Placental pericyte (primary cell): ENCODE results near the gene USP17L12. TPM values are rescaled to one million over a fixed set of nuclear protein-coding genes. Genes with fewer than 3 reads are reported as not detected.

Source experiments
- total RNA-seq: library from RNA; depleted of rRNA; stranded (reverse); fragments of >200 nt; gene quantifications from 2 replicates; pipeline ENCODE4 v1.2.3, GENCODE V29; 2012

The USP17L12 gene, protein sequence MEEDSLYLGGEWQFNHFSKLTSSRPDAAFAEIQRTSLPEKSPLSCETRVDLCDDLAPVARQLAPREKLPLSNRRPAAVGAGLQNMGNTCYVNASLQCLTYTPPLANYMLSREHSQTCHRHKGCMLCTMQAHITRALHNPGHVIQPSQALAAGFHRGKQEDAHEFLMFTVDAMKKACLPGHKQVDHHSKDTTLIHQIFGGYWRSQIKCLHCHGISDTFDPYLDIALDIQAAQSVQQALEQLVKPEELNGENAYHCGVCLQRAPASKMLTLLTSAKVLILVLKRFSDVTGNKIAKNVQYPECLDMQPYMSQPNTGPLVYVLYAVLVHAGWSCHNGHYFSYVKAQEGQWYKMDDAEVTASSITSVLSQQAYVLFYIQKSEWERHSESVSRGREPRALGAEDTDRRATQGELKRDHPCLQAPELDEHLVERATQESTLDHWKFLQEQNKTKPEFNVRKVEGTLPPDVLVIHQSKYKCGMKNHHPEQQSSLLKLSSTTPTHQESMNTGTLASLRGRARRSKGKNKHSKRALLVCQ
- not detected in 2 replicates for total RNA-seq

DNA sequence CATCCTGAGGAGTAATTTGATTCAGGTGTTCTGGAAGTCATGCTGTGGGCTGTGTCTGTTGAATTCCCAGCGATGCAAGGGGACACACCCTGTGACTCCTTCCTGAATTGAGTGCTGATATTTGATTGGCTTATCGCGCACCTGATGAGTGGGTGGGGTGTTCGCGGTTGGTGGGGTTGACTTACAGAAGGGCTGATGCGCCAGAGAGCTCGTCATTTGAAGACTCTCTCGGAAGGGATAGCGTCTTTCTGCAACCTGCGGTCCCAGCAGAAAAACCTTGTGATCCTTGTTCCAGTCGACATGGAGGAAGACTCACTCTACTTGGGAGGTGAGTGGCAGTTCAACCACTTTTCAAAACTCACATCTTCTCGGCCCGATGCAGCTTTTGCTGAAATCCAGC lies at the start of gene USP17L12:
TSS of gene USP17L12 (plus strand) at position 301 of the 400 bp plus-strand sequence. CDS start at position 301, 0 bp downstream.

DNA sequence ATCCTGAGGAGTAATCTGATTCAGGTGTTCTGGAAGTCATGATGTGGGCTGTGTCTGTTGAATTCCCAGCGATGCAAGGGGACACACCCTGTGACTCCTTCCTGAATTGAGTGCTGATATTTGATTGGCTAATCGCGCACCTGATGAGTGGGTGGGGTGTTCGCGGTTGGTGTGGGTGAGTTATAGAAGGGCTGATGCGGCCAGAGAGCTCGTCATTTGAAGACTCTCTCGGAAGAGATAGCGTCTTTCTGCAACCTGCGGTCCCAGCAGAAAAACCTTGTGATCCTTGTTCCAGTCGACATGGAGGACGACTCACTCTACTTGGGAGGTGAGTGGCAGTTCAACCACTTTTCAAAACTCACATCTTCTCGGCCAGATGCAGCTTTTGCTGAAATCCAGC lies 9.6 kb upstream of the USP17L12 start, which contains the start of gene USP17L10:
TSS of gene USP17L10 (plus strand) at position 301 of the 400 bp plus-strand sequence. CDS start at position 301, 0 bp downstream.

DNA sequence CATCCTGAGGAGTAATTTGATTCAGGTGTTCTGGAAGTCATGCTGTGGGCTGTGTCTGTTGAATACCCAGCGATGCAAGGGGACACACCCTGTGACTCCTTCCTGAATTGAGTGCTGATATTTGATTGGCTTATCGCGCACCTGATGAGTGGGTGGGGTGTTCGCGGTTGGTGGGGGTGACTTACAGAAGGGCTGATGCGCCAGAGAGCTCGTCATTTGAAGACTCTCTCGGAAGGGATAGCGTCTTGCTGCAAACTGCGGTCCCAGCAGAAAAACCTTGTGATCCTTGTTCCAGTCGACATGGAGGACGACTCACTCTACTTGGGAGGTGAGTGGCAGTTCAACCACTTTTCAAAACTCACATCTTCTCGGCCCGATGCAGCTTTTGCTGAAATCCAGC lies 4.8 kb upstream of the USP17L12 start, which contains the start of gene USP17L11:
TSS of gene USP17L11 (plus strand) at position 301 of the 400 bp plus-strand sequence. CDS start at position 301, 0 bp downstream.

DNA sequence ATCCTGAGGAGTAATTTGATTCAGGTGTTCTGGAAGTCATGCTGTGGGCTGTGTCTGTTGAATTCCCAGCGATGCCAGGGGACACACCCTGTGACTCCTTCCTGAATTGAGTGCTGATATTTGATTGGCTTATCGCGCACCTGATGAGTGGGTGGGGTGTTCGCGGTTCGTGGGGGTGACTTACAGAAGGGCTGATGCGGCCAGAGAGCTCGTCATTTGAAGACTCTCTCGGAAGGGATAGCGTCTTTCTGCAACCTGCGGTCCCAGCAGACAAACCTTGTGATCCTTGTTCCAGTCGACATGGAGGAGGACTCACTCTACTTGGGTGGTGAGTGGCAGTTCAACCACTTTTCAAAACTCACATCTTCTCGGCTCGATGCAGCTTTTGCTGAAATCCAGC lies 4.6 kb downstream of the USP17L12 start, which contains the start of gene USP17L13:
TSS of gene USP17L13 (plus strand) at position 301 of the 400 bp plus-strand sequence. CDS start at position 301, 0 bp downstream.

DNA sequence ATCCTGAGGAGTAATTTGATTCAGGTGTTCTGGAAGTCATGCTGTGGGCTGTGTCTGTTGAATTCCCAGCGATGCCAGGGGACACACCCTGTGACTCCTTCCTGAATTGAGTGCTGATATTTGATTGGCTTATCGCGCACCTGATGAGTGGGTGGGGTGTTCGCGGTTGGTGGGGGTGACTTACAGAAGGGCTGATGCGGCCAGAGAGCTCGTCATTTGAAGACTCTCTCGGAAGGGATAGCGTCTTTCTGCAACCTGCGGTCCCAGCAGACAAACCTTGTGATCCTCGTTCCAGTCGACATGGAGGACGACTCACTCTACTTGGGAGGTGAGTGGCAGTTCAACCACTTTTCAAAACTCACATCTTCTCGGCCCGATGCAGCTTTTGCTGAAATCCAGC lies 14.1 kb downstream of the USP17L12 start, which contains the start of gene USP17L15:
TSS of gene USP17L15 (plus strand) at position 301 of the 400 bp plus-strand sequence. CDS start at position 301, 0 bp downstream.

DNA sequence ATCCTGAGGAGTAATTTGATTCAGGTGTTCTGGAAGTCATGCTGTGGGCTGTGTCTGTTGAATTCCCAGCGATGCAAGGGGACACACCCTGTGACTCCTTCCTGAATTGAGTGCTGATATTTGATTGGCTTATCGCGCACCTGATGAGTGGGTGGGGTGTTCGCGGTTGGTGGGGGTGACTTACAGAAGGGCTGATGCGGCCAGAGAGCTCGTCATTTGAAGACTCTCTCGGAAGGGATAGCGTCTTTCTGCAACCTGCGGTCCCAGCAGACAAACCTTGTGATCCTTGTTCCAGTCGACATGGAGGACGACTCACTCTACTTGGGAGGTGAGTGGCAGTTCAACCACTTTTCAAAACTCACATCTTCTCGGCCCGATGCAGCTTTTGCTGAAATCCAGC lies 23.6 kb downstream of the USP17L12 start, which contains the start of gene USP17L17:
TSS of gene USP17L17 (plus strand) at position 301 of the 400 bp plus-strand sequence. CDS start at position 301, 0 bp downstream.

DNA sequence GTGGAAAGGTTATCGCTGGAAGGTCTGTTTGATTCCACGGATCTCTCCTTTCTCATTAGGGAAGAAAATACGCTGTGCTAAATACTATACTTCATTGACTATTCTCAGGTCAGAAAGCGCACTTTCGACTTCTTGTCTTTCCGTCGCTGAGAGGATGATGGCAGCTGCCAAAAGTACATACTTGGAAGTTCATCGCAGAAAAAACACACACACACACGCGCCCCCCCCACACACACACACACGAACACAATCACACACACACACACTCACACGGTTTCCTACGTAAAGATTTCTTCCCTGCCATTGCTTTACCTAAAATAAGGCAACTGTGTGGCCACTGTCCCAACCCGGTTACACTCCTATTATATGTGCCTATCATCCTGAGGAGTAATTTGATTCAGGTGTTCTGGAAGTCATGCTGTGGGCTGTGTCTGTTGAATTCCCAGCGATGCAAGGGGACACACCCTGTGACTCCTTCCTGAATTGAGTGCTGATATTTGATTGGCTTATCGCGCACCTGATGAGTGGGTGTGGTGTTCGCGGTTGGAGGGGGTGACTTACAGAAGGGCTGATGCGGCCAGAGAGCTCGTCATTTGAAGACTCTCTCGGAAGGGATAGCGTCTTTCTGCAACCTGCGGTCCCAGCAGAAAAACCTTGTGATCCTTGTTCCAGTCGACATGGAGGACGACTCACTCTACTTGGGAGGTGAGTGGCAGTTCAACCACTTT lies 28.2 kb downstream of the USP17L12 start, which contains the start of gene USP17L18:
TSS of gene USP17L18 (plus strand) at position 678 of the 728 bp plus-strand sequence. CDS start at position 678, 0 bp downstream.

DNA sequence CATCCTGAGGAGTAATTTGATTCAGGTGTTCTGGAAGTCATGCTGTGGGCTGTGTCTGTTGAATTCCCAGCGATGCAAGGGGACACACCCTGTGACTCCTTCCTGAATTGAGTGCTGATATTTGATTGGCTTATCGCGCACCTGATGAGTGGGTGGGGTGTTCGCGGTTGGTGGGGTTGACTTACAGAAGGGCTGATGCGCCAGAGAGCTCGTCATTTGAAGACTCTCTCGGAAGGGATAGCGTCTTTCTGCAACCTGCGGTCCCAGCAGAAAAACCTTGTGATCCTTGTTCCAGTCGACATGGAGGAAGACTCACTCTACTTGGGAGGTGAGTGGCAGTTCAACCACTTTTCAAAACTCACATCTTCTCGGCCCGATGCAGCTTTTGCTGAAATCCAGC lies 33.1 kb downstream of the USP17L12 start, which contains the start of gene USP17L19:
TSS of gene USP17L19 (plus strand) at position 301 of the 400 bp plus-strand sequence. CDS start at position 301, 0 bp downstream.

DNA sequence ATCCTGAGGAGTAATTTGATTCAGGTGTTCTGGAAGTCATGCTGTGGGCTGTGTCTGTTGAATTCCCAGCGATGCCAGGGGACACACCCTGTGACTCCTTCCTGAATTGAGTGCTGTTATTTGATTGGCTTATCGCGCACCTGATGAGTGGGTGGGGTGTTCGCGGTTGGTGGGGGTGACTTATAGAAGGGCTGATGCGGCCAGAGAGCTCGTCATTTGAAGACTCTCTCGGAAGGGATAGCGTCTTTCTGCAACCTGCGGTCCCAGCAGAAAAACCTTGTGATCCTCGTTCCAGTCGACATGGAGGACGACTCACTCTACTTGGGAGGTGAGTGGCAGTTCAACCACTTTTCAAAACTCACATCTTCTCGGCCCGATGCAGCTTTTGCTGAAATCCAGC lies 37.9 kb downstream of the USP17L12 start, which contains the start of gene USP17L20:
TSS of gene USP17L20 (plus strand) at position 301 of the 400 bp plus-strand sequence. CDS start at position 301, 0 bp downstream.

DNA sequence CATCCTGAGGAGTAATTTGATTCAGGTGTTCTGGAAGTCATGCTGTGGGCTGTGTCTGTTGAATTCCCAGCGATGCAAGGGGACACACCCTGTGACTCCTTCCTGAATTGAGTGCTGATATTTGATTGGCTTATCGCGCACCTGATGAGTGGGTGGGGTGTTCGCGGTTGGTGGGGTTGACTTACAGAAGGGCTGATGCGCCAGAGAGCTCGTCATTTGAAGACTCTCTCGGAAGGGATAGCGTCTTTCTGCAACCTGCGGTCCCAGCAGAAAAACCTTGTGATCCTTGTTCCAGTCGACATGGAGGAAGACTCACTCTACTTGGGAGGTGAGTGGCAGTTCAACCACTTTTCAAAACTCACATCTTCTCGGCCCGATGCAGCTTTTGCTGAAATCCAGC lies 42.6 kb downstream of the USP17L12 start, which contains the start of gene USP17L21:
TSS of gene USP17L21 (plus strand) at position 301 of the 400 bp plus-strand sequence. CDS start at position 301, 0 bp downstream.

DNA sequence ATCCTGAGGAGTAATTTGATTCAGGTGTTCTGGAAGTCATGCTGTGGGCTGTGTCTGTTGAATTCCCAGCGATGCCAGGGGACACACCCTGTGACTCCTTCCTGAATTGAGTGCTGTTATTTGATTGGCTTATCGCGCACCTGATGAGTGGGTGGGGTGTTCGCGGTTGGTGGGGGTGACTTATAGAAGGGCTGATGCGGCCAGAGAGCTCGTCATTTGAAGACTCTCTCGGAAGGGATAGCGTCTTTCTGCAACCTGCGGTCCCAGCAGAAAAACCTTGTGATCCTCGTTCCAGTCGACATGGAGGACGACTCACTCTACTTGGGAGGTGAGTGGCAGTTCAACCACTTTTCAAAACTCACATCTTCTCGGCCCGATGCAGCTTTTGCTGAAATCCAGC lies 47.4 kb downstream of the USP17L12 start, which contains the start of gene USP17L22:
TSS of gene USP17L22 (plus strand) at position 301 of the 400 bp plus-strand sequence. CDS start at position 301, 0 bp downstream.

Other genes with a start within 250 kb of the USP17L12 start
- gene FAM90A26, start 49.7 kb upstream of the USP17L12 start, total RNA-seq = not detected in 2 replicates
- gene USP17L10, start 9.5 kb upstream of the USP17L12 start, total RNA-seq = not detected in 2 replicates
- gene USP17L11, start 4.7 kb upstream of the USP17L12 start, total RNA-seq = not detected in 2 replicates
- not detected in 2 replicates for gene USP17L13, start 4.7 kb downstream of the USP17L12 start, total RNA-seq
- not detected in 2 replicates for gene USP17L15, start 14.2 kb downstream of the USP17L12 start, total RNA-seq
- gene USP17L17, start 23.7 kb downstream of the USP17L12 start, total RNA-seq = not detected in 2 replicates
- not detected in 2 replicates for gene USP17L18, start 28.5 kb downstream of the USP17L12 start, total RNA-seq
- gene USP17L19, start 33.2 kb downstream of the USP17L12 start, total RNA-seq = not detected in 2 replicates
- gene USP17L20, start 38.0 kb downstream of the USP17L12 start, total RNA-seq = not detected in 2 replicates
- gene USP17L21, start 42.7 kb downstream of the USP17L12 start, total RNA-seq = not detected in 2 replicates
- gene USP17L22, start 47.5 kb downstream of the USP17L12 start, total RNA-seq = not detected in 2 replicates
- gene USP17L24, start 105.0 kb downstream of the USP17L12 start, total RNA-seq = not detected in 2 replicates
- not detected in 2 replicates for gene USP17L25, start 109.8 kb downstream of the USP17L12 start, total RNA-seq
- gene USP17L26, start 114.5 kb downstream of the USP17L12 start, total RNA-seq = not detected in 2 replicates
- not detected in 2 replicates for gene USP17L5, start 119.3 kb downstream of the USP17L12 start, total RNA-seq
- not detected in 2 replicates for gene USP17L27, start 124.0 kb downstream of the USP17L12 start, total RNA-seq
- gene USP17L28, start 128.7 kb downstream of the USP17L12 start, total RNA-seq = not detected in 2 replicates
- gene USP17L29, start 133.5 kb downstream of the USP17L12 start, total RNA-seq = not detected in 2 replicates
- not detected in 2 replicates for gene USP17L30, start 143.0 kb downstream of the USP17L12 start, total RNA-seq
- gene DEFB131A, start 224.3 kb downstream of the USP17L12 start, total RNA-seq = not detected in 2 replicates